SH-SY5Y (cell line): ENCODE data around the gene ARHGAP8.

Source experiments
- GATA2 ChIP-seq: IDR thresholded peaks from 2 replicates; pipeline ENCODE4 v1.6.1; 2011; ENCODE audit warnings: mild to moderate bottlenecking, low read depth, low read length
- GATA3 ChIP-seq: IDR thresholded peaks from 2 replicates; pipeline ENCODE4 v1.6.1; 2011; ENCODE audit warnings: low read depth, mild to moderate bottlenecking, low read length, moderate library complexity

DNA sequence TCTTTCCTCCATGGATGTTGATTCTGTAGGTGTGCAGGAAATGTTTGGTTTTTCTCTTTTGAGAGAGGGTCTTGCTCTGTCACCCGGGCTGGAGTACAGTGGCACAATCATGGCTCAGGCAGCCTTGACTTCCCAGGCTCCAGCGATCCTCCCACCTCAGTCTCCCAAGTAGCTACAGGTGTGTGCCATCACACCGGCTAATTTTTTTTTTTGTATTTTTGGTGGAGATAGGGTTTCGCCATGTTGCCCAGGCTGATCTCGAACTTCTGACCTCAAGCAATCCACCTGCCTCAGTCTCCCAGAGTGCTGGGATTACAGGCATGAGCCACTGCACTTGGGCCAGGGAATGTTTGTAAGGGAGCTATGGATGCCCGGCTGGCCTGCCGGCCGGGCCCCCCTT lies 45.9 kb upstream of the ARHGAP8 start:
- TF ChIP-seq GATA3, result no peak
- no peak for TF ChIP-seq GATA2
